ENCODE results near the gene PIR. TPM values are rescaled to one million over a fixed set of nuclear protein-coding genes. Genes with fewer than 3 reads are reported as not detected.

PIR gene
- total and polyA plus RNA-seq, 9 of the 15 experiments (the other 6 are each of a cell fraction or from before 2014, with no cell fraction given): 7.5 to 29.8 (median 11.5) TPM

DNA sequence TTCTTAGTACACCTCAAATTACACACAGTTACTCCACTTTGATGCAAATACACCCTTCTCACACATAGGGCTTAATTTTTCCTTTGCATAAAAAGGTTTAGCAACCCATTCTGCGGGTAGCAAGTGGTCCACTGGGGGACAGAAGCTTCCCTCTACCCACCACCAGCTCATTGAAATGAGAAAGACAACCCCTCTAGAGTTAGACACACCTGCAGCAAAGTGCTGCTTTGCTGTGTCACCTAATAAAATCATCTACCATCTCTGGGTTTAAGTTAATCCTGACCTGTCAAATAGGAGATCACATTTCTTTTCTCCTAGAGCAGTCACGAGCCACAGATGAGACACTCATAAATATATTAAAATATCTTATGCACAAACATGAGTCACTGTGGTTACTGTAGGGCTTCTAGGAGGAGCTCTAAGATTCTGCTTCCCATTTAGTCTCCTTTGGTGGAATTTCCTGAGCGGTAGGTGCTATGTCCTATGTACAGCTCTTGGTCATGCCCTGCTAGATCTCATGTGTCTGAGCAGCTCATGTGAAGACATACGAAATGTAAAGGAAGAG is 19.4 kb upstream of the PIR start:
- H3K4me2 ChIP-seq (ENCODE audit: insufficient read depth, low read length): peak overlapping the region; percentile 21; the same call in 1 of the 2 replicates
- FAIRE-seq: no peak
- CTCF ChIA-PET (ENCODE audit: low intra/inter-chr PET ratio): no interaction called here

More for the DNA sequence above, 19.4 kb upstream of the PIR start:
- no peaks in the 10 kb centered on the region for H3K9me3 ChIP-seq (replicated peaks; ENCODE audit: control insufficient read depth, insufficient read depth, low read depth, low read length)
- BruUV-seq (replicated peaks): no TSS peak
- TF ChIP-seq JUND (IDR thresholded peaks at IDR 0.05; ENCODE audit: borderline replicate concordance, low read depth, low read length) (peak; percentile 7; the same call in 1 of the 2 replicates), JUND (tag; IDR thresholded peaks at IDR 0.05; ENCODE audit: borderline replicate concordance, low read depth, low read length) (0 out of 3 replicates have a peak, but pooled peaks have one; percentile 5), NFE2 (IDR thresholded peaks at IDR 0.05; ENCODE audit: low read depth) (0 out of 2 replicates have a peak, but pooled peaks have one; percentile 14), FOSL1 (tag; conservative IDR thresholded peaks at IDR 0.05) (peak; percentile 74), SRSF3 (IDR thresholded peaks at IDR 0.05; ENCODE audit: insufficient read depth, low read length) (no peak)
- TF ChIP-seq, protein P1, sequence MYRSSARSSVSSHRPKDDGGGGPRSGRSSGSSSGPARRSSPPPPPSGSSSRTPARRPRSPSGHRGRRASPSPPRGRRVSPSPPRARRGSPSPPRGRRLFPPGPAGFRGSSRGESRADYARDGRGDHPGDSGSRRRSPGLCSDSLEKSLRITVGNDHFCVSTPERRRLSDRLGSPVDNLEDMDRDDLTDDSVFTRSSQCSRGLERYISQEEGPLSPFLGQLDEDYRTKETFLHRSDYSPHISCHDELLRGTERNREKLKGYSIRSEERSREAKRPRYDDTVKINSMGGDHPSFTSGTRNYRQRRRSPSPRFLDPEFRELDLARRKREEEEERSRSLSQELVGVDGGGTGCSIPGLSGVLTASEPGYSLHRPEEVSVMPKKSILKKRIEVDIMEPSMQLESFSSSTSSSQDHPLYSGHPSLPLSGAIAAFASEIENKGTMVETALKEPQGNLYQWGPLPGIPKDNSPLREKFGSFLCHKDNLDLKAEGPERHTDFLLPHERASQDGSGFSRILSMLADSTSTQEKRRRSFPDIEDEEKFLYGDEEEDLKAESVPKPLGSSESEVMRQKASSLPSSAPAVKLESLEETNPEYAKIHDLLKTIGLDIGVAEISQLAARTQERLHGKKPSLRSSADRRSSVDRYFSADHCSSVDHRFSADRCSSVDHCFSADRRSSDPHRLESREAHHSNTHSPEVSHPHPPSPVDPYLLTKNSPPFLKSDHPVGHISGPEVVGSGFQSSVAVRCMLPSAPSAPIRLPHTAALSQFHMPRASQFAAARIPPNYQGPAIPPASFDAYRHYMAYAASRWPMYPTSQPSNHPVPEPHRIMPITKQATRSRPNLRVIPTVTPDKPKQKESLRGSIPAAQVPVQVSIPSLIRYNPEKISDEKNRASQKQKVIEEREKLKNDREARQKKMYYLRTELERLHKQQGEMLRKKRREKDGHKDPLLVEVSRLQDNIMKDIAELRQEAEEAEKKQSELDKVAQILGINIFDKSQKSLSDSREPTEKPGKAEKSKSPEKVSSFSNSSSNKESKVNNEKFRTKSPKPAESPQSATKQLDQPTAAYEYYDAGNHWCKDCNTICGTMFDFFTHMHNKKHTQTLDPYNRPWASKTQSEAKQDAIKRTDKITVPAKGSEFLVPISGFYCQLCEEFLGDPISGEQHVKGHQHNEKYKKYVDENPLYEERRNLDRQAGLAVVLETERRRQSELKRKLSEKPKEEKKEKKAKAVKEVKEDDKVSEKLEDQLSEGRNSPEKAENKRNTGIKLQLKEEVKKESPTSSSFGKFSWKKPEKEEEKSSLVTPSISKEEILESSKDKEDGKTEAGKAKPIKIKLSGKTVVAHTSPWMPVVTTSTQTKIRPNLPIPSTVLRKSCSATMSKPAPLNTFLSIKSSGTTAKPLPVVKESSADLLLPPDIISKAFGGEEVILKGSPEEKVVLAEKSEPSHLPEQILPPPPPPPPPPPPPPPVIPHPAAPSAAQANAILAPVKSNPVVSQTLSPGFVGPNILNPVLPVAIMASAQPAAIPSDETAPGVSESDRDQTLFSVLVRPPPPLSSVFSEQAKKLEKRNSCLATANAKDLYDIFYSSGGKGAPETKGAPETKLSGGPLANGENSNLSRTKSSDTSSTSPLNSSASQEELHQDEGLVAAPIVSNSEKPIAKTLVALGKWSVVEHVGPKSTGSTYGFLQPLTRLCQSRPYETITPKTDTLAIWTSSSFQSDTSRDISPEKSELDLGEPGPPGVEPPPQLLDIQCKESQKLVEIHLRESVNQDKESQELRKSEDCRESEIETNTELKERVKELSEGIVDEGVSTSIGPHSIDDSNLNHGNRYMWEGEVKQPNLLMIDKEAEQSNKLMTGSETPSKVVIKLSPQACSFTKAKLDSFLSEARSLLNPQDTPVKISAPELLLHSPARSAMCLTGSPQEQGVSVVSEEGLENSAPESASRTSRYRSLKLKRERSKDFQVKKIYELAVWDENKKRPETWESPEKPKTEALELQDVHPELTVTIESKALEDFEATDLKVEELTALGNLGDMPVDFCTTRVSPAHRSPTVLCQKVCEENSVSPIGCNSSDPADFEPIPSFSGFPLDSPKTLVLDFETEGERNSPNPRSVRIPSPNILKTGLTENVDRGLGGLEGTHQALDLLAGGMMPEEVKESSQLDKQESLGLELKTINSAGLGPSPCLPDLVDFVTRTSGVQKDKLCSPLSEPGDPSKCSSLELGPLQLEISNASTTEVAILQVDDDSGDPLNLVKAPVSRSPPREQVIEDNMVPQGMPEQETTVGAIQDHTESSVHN (IDR thresholded peaks at IDR 0.05; ENCODE audit: borderline replicate concordance in 1 of 2, low read depth in 1 of 2): no peak
- H4K20me1 ChIP-seq (replicated peaks; ENCODE audit: control insufficient read depth, insufficient read depth, low read length): no peaks in the 10 kb centered on the region
- H3K4me3 ChIP-seq: no peak overlapping the region
- no peak overlapping the region for H3K9ac ChIP-seq (ENCODE audit: insufficient read depth in 1 of 2, low read depth in 2 of 2, low read length in 2 of 2)
- H3K36me3 ChIP-seq (ENCODE audit: control insufficient read depth, insufficient read depth, low read length): no peaks in the 10 kb centered on the region
- no peaks in the 10 kb centered on the region for H3K9me1 ChIP-seq (ENCODE audit: control insufficient read depth, insufficient read depth, low read length)
- H3K79me2 ChIP-seq (ENCODE audit: control insufficient read depth, insufficient read depth, low read length): no peaks in the 10 kb centered on the region
- peaks cover 0 to 40% of the 10 kb centered on the region in 2 experiments for H3K4me1 ChIP-seq (replicated peaks in 1 of 2; ENCODE audit: control insufficient read depth in 2 of 2, insufficient read depth in 2 of 2, low read length in 2 of 2)
- POLR2A ChIA-PET: interaction anchor here (0.8 to 1.0 kb wide), 2 partner anchors 11 to 12 kb away, joined by 3 read pairs; partner anchors contain the start of gene BMX
- ATAC-seq: peak; percentile 21; the same call in 2 of the 3 replicates
- H3K27ac ChIP-seq (ENCODE audit: extremely low read depth, low read depth, low read length): no peak overlapping the region
- WGBS (ENCODE audit: insufficient coverage, low coverage, missing lambda C conversion rate): 25% methylated on average over 3 of the region's 4 CpGs
- no peaks in the 10 kb centered on the region for H3K27me3 ChIP-seq (ENCODE audit: control insufficient read depth in 2 of 2, insufficient read depth in 2 of 2, low read length in 2 of 2)
- intact Hi-C loops (cut with micrococcal nuclease): no loop called here
- H2AFZ ChIP-seq (ENCODE audit: low read depth, low read length): peak overlapping the region; percentile 34; the same call in 1 of the 2 replicates
- in situ Hi-C loops (cut with MboI): no loop called here
- DNase-seq (ENCODE audit: extremely low read depth in 1 of 4, low spot score in 3 of 4): no peak
